Measurements from ENCODE around the gene IGF1. TPM values are rescaled to one million over a fixed set of nuclear protein-coding genes. Genes with fewer than 3 reads are reported as not detected.

Gene IGF1
- total and polyA plus RNA-seq, 9 of the 15 experiments (the other 6 are each of a cell fraction or from before 2014, with no cell fraction given): 3.7 to 13.9 (median 4.5) TPM

- peak in 1 of 4 experiments; percentile 37 for DNase-seq (ENCODE audit: extremely low read depth in 1 of 4, low spot score in 3 of 4)
- in situ Hi-C loops (cut with MboI): no loop called here
- no peak for TF ChIP-seq GATAD2A (IDR thresholded peaks at IDR 0.05)
- no peak for TF ChIP-seq TGIF2 (CRISPR knock-in tag; IDR thresholded peaks at IDR 0.05)
- no peak for TF ChIP-seq DDX20 (tag; IDR thresholded peaks at IDR 0.05; ENCODE audit: low read depth)
- no peak for TF ChIP-seq ZEB2 (IDR thresholded peaks at IDR 0.05)
- TF ChIP-seq GTF2F1 (IDR thresholded peaks at IDR 0.05; ENCODE audit: low read depth, low read length): no peak
- no peak for TF ChIP-seq PYGO2 (tag; IDR thresholded peaks at IDR 0.05)
- no peak for TF ChIP-seq CC2D1A (IDR thresholded peaks at IDR 0.05)
- no peak for TF ChIP-seq MIER1 (IDR thresholded peaks at IDR 0.05; ENCODE audit: low read depth)
- no peak for TF ChIP-seq NFE2 (IDR thresholded peaks at IDR 0.05; ENCODE audit: low read depth)
- TF ChIP-seq ZNF592 (IDR thresholded peaks at IDR 0.05): peak; percentile 60; the same call in 1 of the 2 replicates
- TF ChIP-seq DEAF1 (CRISPR knock-in tag; IDR thresholded peaks at IDR 0.05): no peak
- TF ChIP-seq EP400 (IDR thresholded peaks at IDR 0.05): no peak
- TF ChIP-seq ZBTB26 (CRISPR knock-in tag; IDR thresholded peaks at IDR 0.05): no peak
- 0 out of 2 replicates have a peak, but pooled peaks have one; percentile 19 for TF ChIP-seq EHMT2 (IDR thresholded peaks at IDR 0.05)
- no peak for TF ChIP-seq TCFL5 (CRISPR knock-in tag; conservative IDR thresholded peaks at IDR 0.05)
Observed at GRCh38 chr12:102427543-102427941, 52.8 kb downstream of the IGF1 start.

More at GRCh38 chr12:102427543-102427941, 52.8 kb downstream of the IGF1 start:
- intact Hi-C loops (cut with micrococcal nuclease): loop anchor here (5.0 kb wide), 1 partner anchor 110 kb away; no protein-coding TSS in a partner anchor
- no peaks in the 10 kb centered on the region for H3K9me3 ChIP-seq (replicated peaks; ENCODE audit: control insufficient read depth, insufficient read depth, low read depth, low read length)
- 0 out of 3 replicates have a peak, but pooled peaks cover 3% of the 10 kb centered on the region for H3K79me2 ChIP-seq (ENCODE audit: control insufficient read depth, insufficient read depth, low read length)
- H3K9me1 ChIP-seq (ENCODE audit: control insufficient read depth, insufficient read depth, low read length): no peaks in the 10 kb centered on the region
- H3K4me2 ChIP-seq (ENCODE audit: insufficient read depth, low read length): no peak overlapping the region
- ATAC-seq (peak; percentile 32), FAIRE-seq (no peak)
- no TSS peak for BruUV-seq (replicated peaks)
- H3K36me3 ChIP-seq (ENCODE audit: control insufficient read depth, insufficient read depth, low read length): no peaks in the 10 kb centered on the region
- H3K9ac ChIP-seq (ENCODE audit: insufficient read depth in 1 of 2, low read depth in 2 of 2, low read length in 2 of 2): peak overlapping the region in 1 of 2 experiments; percentile 56; a peak in 1 of 4 replicates
- H3K27ac ChIP-seq (ENCODE audit: extremely low read depth, low read depth, low read length): peak overlapping the region; percentile 50; the same call in 2 of the 3 replicates
- peaks cover 10 to 64% of the 10 kb centered on the region in 2 experiments for H3K4me1 ChIP-seq (replicated peaks in 1 of 2; ENCODE audit: control insufficient read depth in 2 of 2, insufficient read depth in 2 of 2, low read length in 2 of 2)
- ChIA-PET POLR2A (no interaction called here), CTCF (ENCODE audit: low intra/inter-chr PET ratio) (no interaction called here)
- 48% methylated on average over 5 of the region's 7 CpGs for WGBS (ENCODE audit: insufficient coverage, low coverage, missing lambda C conversion rate)
- peak overlapping the region; percentile 49; the same call in 1 of the 2 replicates for H2AFZ ChIP-seq (ENCODE audit: low read depth, low read length)
- H3K27me3 ChIP-seq (ENCODE audit: control insufficient read depth in 2 of 2, insufficient read depth in 2 of 2, low read length in 2 of 2): no peaks in the 10 kb centered on the region
- H3K4me3 ChIP-seq: no peak overlapping the region
- no peaks in the 10 kb centered on the region for H4K20me1 ChIP-seq (replicated peaks; ENCODE audit: control insufficient read depth, insufficient read depth, low read length)

Data from K562 (cell line).